OCI-LY7 (cell line): ENCODE results near the gene SPATA3. TPM values are rescaled to one million over a fixed set of nuclear protein-coding genes. Genes with fewer than 3 reads are reported as not detected.

Source experiments
- BruUV-seq: library from RNA; stranded (reverse); fragments of 400-500 nt; replicated peaks from 2 replicates; lab custom pipeline; 2021; lab: Mats Ljungman, UMichigan
- CTCF ChIA-PET: fragments of 300-600 bp; sonication (Branson Sonifier 250); formaldehyde crosslinking; loops from one replicate; lab custom pipeline; 2022; ENCODE audit warnings: antibody characterized with exemption; ENCODE audit not compliant: unreplicated experiment; lab: Charles Lee
- POLR2A ChIA-PET: fragments of 300-600 bp; sonication (Branson Sonifier 250); formaldehyde crosslinking; loops from one replicate; lab custom pipeline; 2022; ENCODE audit warnings: antibody characterized with exemption; lab: Charles Lee
- DNase-seq: peaks from one replicate; pipeline ENCODE4 v3.0.0-alpha.2; 2015; ENCODE audit warnings: low spot score
- H2AFZ ChIP-seq: fragments of 200-600 bp; sonication (generic), shearing (Covaris generic); 2 replicates; pipeline ENCODE4 v1.6.1; 2014; ENCODE audit warnings: mild to moderate bottlenecking, antibody characterized with exemption, low read length, moderate library complexity
- H3K27ac ChIP-seq: fragments of 200-600 bp; sonication (generic); 2 replicates; pipeline ENCODE4 v1.5.1; 2014; ENCODE audit warnings: mixed run types, low read depth, mild to moderate bottlenecking, moderate library complexity, low read length, inconsistent platforms; ENCODE audit not compliant: poor library complexity, severe bottlenecking
- H3K36me3 ChIP-seq: fragments of 200-600 bp; sonication (generic); 2 replicates; pipeline ENCODE4 v1.6.1; 2014; ENCODE audit warnings: mild to moderate bottlenecking, antibody characterized with exemption, low read length, moderate library complexity, mixed read lengths; ENCODE audit not compliant: insufficient read depth
- H3K4me1 ChIP-seq: fragments of 200-600 bp; sonication (generic); 2 replicates; pipeline ENCODE4 v1.5.1; 2014; ENCODE audit warnings: mild to moderate bottlenecking, low read length; ENCODE audit not compliant: insufficient read depth, poor library complexity, severe bottlenecking
- H3K4me2 ChIP-seq: fragments of 200-600 bp; sonication (generic); 2 replicates; pipeline ENCODE4 v1.6.1; 2014; ENCODE audit warnings: mild to moderate bottlenecking, low read length
- H3K4me3 ChIP-seq: fragments of 200-600 bp; sonication (generic); 2 replicates; pipeline ENCODE4 v1.5.1; 2014; ENCODE audit warnings: mild to moderate bottlenecking, low read depth, low read length; ENCODE audit not compliant: poor library complexity, severe bottlenecking
- H3K79me2 ChIP-seq: fragments of 200-600 bp; sonication (generic); 2 replicates; pipeline ENCODE4 v1.6.1; 2016; ENCODE audit warnings: low read depth, mild to moderate bottlenecking, low read length, moderate library complexity, mixed read lengths; ENCODE audit not compliant: insufficient read depth
- H3K9me2 ChIP-seq: fragments of 200-600 bp; sonication (generic); 2 replicates; pipeline ENCODE4 v1.6.1; 2016; ENCODE audit warnings: mild to moderate bottlenecking, low read length, mixed read lengths; ENCODE audit not compliant: insufficient read depth
- H3K9me3 ChIP-seq: fragments of 200-600 bp; sonication (generic); 2 replicates; pipeline ENCODE4 v1.6.1; 2014; ENCODE audit warnings: mild to moderate bottlenecking, mixed run types, low read length, mixed read lengths
- H4K20me1 ChIP-seq: fragments of 200-600 bp; sonication (generic); 2 replicates; pipeline ENCODE4 v1.6.1; 2014; ENCODE audit warnings: mild to moderate bottlenecking, antibody characterized with exemption, low read length, moderate library complexity, mixed read lengths; ENCODE audit not compliant: insufficient read depth
- EZH2phosphoT487 ChIP-seq: fragments of 200-600 bp; sonication (generic); IDR thresholded peaks from 2 replicates; pipeline ENCODE4 v1.6.1; 2018; ENCODE audit warnings: low read depth, borderline replicate concordance, mild to moderate bottlenecking, mixed run types, antibody characterized with exemption, low read length, moderate library complexity, mixed read lengths
- intact Hi-C: fragments of 100-400 bp; cut with micrococcal nuclease; formaldehyde crosslinking; loops from one replicate; pipeline ENCODE4 v1.10.0; 2022; ENCODE audit not compliant: unreplicated experiment
- total RNA-seq, 2 experiments: library from RNA; depleted of rRNA in 1 of 2; stranded (reverse); fragments of >200 nt in 1 of 2; shearing (Covaris generic) in 1 of 2; gene quantifications; 2 replicates each; pipeline ENCODE4 v1.2.3, GENCODE V29; 2014 to 2022
- TF ChIP-seq, protein P1 (sequence below): fragments of 200-600 bp; sonication (generic); conservative IDR thresholded peaks from 2 replicates; pipeline ENCODE4 v1.5.1; 2014; ENCODE audit warnings: mild to moderate bottlenecking, antibody characterized with exemption, low read length, moderate library complexity, mixed read lengths

SPATA3 gene
- total RNA-seq, 2 experiments from 2014 or later = not detected

DNA sequence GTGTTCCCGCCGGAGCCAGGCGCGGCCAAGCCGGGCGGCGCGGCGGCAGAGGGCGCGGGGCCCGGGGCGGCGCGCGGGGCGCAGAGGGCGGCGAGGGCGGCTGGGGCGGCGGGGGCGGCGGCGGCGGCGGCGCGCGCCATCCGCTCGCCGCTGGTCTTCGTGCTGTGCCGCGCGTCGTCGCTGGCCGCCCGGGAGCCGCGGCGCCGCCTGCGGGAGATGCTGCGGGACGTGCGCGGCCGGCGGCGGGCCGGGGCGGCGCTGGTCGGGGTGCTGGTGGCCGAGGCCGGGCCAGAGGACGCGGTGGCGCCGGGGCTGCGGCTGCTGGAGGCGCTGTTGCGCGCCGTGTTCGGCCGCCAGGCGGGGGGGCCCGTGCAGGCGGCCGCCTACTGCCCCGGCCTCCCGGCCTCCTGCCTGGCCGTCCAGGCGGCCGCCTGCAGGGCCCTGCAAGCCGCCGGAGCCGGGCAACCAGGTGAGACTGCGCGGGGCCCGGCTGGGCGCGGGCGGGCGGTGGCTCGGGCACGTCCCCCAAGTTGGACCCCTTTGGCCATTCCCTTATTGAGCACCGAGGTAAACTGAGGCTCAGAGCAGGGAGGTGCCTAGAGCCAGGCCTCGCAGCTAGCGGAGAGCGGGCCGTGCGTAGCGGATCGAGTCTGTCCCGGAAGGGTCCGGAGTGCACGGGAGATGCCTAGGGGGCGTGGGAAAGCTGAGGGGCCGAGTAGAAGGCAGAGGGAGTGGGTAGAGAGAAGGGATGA lies 42.0 kb downstream of the SPATA3 start:
- Histone ChIP-seq H3K9me3 (no peaks in the 10 kb centered on the region), H3K4me3 (no peak overlapping the region), H2AFZ (no peak overlapping the region), H3K4me2 (no peak overlapping the region), H4K20me1 (no peaks in the 10 kb centered on the region), H3K36me3 (no peaks in the 10 kb centered on the region), H3K9me2 (no peaks in the 10 kb centered on the region), H3K27ac (no peak overlapping the region), H3K4me1 (peaks cover 13% of the 10 kb centered on the region), H3K79me2 (no peaks in the 10 kb centered on the region)
- no TSS peak for BruUV-seq
- POLR2A ChIA-PET = no interaction called here
- no peak for TF ChIP-seq EZH2phosphoT487
- TF ChIP-seq, protein P1, sequence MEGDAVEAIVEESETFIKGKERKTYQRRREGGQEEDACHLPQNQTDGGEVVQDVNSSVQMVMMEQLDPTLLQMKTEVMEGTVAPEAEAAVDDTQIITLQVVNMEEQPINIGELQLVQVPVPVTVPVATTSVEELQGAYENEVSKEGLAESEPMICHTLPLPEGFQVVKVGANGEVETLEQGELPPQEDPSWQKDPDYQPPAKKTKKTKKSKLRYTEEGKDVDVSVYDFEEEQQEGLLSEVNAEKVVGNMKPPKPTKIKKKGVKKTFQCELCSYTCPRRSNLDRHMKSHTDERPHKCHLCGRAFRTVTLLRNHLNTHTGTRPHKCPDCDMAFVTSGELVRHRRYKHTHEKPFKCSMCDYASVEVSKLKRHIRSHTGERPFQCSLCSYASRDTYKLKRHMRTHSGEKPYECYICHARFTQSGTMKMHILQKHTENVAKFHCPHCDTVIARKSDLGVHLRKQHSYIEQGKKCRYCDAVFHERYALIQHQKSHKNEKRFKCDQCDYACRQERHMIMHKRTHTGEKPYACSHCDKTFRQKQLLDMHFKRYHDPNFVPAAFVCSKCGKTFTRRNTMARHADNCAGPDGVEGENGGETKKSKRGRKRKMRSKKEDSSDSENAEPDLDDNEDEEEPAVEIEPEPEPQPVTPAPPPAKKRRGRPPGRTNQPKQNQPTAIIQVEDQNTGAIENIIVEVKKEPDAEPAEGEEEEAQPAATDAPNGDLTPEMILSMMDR = no peak
- CTCF ChIA-PET = no interaction called here
- no peak for DNase-seq
- intact Hi-C loops = no loop called here

DNA sequence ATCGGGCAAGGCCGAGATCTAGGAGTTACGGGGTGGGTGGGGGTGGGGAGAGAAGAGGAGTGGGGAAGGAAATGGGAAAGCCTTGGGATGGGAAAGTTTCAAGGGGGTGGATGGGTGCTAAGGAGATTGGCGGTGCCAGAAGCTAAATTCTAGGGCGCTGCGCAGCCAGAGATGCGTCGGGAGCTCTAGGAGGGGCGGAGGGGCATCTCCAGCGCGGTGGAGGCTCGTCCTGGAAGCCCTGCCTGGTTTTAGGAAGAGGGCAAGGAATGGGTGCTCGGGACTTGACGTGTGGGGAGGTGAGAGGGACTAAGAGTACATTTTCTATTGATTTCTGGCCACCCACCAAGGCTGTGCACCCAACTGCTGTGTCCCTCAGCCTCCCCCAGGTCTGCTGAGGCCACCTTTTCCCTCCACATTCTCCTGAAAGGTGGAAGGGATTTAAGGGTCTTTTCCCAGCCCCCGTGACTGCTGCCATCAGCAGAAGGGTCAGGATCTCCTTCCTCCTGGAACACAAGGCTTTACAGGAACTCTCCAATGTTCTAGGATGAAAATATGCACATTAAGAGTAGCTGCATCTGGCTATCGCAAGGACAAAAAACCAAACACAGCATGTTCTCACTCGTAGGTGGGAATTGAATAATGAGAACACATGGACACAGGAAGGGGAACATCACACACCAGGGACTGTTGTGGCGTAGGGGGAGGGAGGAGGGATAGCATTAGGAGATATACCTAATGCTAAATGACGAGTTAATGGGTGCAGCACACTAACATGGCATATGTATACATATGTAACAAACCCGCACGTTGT lies 42.8 kb downstream of the SPATA3 start:
- intact Hi-C loops = no loop called here
- Histone ChIP-seq H3K79me2 (no peaks in the 10 kb centered on the region), H3K27ac (no peak overlapping the region), H3K9me2 (no peaks in the 10 kb centered on the region), H3K4me1 (peaks cover 13% of the 10 kb centered on the region), H2AFZ (no peak overlapping the region), H3K4me3 (no peak overlapping the region), H3K9me3 (no peaks in the 10 kb centered on the region), H3K4me2 (no peak overlapping the region), H3K36me3 (no peaks in the 10 kb centered on the region), H4K20me1 (no peaks in the 10 kb centered on the region)
- ChIA-PET POLR2A (interaction anchor here (0.5 kb wide), 1 partner anchor 147 kb away, joined by 4 read pairs; no protein-coding TSS in a partner anchor), CTCF (no interaction called here)
- DNase-seq = no peak
- BruUV-seq = no TSS peak
- TF ChIP-seq, protein P1 = no peak
- no peak for TF ChIP-seq EZH2phosphoT487

DNA sequence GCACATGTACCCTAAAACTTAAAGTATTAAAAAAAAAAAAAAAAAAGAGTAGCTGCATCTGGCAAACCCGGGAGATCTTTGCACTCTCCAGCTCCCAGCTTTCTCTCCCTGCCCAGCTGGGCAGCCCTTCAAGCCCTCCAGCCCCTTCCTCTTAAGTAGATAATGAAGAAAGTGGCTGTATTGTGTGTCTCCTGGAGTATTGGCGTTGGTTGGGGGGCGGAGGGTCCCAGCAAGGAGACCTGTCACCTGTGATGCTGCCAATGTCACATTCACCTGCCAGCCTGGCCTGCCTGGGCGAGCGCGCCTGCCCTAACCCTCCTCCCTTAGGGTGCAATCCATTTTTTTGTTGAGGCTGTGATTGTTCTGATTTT lies 43.4 kb downstream of the SPATA3 start:
- H3K79me2 ChIP-seq = no peaks in the 10 kb centered on the region
- POLR2A ChIA-PET = interaction anchor here (0.5 kb wide), 1 partner anchor 148 kb away, joined by 4 read pairs; no protein-coding TSS in a partner anchor
- H3K9me2 ChIP-seq = no peaks in the 10 kb centered on the region
- H3K9me3 ChIP-seq = no peaks in the 10 kb centered on the region
- BruUV-seq = no TSS peak
- TF ChIP-seq, protein P1 = no peak
- no peak for TF ChIP-seq EZH2phosphoT487
- peaks cover 9% of the 10 kb centered on the region for H3K4me1 ChIP-seq
- H3K4me3 ChIP-seq = no peak overlapping the region
- H2AFZ ChIP-seq = no peak overlapping the region
- H3K27ac ChIP-seq = no peak overlapping the region
- H4K20me1 ChIP-seq = no peaks in the 10 kb centered on the region
- H3K36me3 ChIP-seq = no peaks in the 10 kb centered on the region
- no peak for DNase-seq
- CTCF ChIA-PET = no interaction called here
- intact Hi-C loops = no loop called here
- no peak overlapping the region for H3K4me2 ChIP-seq
